HG03103 (cell line): ENCODE data around the gene DSE.
A peak's percentile ranks its signal among the peaks of the same experiment; 100 is the strongest.

ENCODE experiments used
- ATAC-seq: cut with Tn5 transposase; IDR thresholded peaks from one replicate; pipeline ENCODE4 v1.9.1; 2021; ENCODE audit warnings: low read depth; ENCODE audit not compliant: unreplicated experiment

DSE gene

GRCh38 chr6:116359131-116359530, 11.6 kb upstream of the DSE start:
- ATAC-seq, result no peak

DNA sequence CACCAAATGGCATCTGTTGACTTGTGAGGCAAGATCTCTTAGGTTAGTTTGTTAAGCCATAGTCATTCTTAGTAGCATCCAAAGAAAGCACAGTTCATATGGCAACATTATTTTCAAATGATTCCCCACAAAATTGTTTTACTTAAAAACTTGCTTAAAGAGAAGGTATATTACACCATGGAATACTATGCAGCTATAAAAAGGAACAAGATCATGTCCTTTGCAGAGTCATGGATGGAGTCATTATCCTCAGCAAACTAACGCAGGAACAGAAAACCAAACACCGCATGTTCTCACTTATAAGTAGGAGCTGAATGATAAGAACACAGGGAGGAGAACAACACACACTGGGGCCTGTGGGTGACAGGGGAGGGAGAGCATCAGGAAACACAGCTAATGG, 10.9 kb upstream of the DSE start:
- ATAC-seq, result no peak

DNA sequence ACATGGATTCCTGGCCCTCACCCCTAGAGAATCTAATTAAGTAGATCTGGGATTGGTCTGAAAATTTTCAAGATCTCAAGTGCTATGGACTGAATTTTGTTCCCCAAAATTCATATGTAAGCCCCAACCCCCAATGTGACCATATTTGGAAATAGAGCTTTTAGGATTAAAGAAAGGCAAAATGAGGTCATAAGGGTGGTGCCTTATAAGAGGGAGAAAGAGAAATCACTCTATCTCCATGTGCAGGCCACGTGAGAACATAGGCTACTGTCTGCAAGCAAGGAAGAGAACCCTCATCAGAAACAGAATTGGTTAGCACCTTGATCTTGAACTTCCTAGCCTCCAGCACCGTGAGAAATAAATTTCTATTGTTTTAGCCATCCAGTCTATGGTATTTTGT, 8.5 kb upstream of the DSE start:
- no peak for ATAC-seq

GRCh38 chr6:116363759-116364158, 7.0 kb upstream of the DSE start:
- no peak for ATAC-seq

GRCh38 chr6:116364321-116364720, 6.4 kb upstream of the DSE start:
- ATAC-seq, result no peak

DNA sequence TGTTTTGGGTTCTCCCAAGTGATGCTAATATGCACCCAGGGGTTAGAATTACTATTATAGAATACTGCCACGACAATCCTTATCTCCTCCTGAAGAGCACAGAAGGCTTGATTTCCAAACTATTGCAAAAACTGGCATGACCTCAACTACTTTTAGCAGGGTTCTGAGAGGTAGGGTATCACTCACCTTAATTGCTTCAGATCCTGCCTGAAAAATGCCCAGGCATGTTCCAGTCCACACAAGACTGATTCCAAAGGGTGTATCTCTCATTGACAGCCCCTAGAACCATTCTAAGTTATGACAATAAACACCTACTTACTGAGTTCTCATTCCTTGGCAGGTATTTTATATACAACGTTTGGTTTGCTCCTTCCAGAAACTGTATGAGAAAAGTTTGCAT, 5.0 kb upstream of the DSE start:
- no peak for ATAC-seq

DNA sequence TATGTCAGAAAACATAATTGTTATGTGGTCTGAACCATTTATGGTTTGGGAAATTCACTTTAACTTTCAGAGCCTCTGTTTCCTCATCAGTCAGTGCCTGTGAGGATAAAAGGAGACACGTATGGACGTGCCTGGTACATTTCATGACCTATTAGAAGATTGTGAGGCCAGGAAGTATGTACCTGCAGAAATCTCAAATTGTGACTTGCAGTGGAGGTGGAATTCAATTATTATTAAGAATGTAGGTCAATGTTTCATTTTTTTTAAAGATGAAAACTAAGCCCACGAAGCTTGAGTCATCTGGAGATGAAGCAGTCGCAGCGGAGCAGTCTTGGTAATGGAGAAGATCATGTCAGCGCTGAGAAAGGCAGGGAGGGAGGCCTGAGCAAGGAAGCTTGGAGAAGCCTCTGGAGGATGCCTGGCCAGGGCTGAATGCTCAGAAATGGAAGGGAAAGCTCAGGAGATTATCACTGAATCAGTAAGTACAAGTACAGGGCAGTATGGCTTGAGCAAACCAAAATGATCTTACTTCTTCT, 3.9 kb upstream of the DSE start:
- no peak for ATAC-seq

DNA sequence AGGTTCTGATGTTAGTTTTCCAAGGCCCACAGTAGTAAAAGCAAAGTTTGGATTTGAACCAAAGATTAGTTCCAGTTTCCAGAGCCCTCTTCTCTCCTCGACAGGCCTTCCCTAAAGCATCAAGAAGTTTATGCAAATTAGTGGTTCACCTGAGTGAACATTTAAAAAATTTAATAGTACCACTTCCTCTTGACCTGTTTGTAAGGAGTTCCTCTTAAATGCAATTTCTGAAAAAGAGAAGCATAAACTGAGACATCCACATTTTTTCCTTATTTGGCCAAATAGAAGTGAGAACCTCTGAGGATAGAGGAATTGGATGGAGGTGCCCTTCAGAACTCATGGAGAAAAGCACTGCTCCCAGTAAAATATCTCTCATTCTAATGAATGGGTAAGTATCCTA, 1.2 kb upstream of the DSE start:
- peak; percentile 40 for ATAC-seq

- no peak for ATAC-seq
These were observed 585 bp upstream of the DSE start for GRCh38 chr6:116369964-116370759.

DNA sequence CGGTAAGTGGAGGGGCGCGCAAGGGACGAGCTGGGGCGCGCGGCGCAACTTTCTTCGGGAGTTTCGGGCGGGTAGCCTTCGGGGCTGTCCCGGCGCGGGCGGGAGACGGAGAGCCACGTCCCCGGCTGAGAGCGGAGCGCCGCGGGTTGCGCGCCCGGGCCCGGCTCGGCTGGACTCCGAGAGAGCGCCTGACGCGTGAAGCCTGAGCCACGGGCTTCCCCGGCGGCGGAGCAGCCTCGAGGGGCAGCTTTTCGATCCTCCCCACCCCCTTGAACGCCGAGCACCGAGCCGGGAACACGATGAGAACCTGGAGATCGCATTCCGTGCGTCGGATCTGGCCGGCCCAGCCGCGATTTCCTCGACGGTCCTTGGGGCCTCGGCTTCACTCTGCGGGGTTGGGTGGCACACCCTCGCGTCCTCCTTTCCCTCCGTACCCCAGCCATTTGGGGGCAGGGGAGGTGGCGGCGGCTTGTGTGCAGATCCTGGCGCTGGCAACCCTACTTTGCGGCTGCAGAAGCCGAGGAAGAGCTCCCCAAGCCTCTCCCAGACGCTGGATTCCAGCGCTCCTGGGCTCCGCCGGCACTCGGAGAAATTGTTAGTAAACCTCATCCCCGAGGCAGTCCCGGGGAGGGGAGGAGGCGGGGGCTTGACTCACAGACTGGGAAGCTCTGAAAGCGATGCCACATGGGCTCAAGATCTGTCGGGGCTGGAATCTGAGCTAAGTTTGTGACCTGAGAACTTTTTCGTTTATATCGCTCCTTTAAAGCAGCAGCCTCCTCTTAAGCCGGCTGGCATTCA, 572 bp downstream of the DSE start:
- peak; percentile 25 for ATAC-seq

- no peak for ATAC-seq
These were observed 1.1 kb downstream of the DSE start for GRCh38 chr6:116371918-116372209.

- ATAC-seq, result no peak
These were observed 2.6 kb downstream of the DSE start for GRCh38 chr6:116373300-116373699.

GRCh38 chr6:116373940-116374339, 3.2 kb downstream of the DSE start:
- ATAC-seq, result no peak

GRCh38 chr6:116374586-116374985, 3.8 kb downstream of the DSE start:
- no peak for ATAC-seq

DNA sequence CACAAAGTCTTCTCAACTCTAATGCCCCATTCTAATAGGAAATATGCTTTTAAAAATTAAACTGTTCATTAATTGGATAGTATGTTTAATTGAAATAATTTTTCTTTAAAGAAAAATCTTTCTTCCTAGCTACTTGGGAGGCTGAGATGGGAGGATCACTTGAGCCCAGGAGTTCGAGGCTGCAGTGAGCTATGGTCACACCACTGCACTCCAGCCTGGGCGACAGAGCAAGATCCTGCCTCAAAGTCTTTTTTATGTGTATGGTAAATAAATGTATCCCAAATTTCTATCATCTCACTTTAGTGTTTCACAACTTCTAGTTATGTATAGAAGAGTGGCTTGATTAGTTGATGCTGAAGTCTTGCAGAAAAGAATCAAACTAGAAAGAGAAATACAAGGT, 4.5 kb downstream of the DSE start:
- ATAC-seq, result no peak

- ATAC-seq, result no peak
These were observed 5.4 kb downstream of the DSE start for GRCh38 chr6:116376149-116376548.

GRCh38 chr6:116379764-116380163, 9.0 kb downstream of the DSE start:
- ATAC-seq, result no peak

DNA sequence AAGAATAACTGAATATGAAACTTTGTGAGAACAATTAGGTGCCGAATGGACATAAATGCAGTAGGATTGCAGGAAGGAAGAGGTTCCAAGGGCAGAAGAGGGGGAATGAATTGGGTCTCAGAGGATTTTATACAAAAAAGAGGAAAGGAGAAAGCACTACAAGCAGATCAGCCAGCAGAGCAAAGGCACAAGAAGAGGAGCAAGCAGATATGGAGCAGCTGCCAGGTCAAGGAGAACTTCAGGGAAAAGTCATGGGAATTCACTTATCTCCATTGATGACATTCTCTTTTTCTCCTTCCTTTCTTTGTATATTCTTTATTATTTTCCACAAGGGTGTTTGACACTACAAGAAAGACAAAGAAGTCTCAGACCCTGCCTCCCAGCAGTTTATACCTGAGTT, 9.6 kb downstream of the DSE start:
- no peak for ATAC-seq

DNA sequence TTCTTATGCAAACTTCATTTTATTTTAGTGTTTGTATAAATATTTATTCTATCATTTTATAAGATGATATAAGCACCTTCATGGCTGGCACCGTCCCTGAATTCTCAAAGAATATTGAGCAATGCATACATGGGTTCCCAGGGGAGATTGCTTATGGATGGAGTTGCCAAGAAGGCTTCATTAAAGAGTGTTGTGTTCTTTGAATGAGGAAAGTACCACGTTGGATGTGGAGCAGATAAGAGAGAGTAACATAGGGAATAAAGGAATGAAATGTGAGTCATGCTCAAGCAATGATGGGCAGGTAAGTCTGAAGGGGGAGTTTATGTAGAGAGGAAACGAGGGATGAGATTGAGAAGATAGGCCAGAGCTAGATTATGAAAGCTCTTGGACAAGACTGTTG, 10.3 kb downstream of the DSE start:
- no peak for ATAC-seq

DNA sequence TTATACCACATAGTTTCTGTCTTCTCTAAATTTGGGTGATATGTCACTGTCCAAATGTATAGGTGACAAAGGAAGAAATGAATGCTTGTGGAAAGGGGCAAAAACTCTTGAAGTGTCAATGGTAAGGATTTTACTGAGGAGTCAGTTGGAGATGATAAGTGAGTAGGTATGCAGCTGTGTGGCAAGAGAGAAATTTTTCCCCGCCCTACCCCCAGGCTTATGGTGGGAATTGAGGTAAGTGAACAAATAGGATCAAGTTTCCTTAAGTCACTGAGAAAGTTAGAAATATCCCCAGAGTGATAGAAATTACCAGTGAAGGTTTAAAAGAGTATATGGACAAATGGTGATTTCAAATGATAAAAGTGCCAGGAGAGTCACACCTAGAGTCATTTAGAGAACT, 11.8 kb downstream of the DSE start:
- no peak for ATAC-seq

GRCh38 chr6:116384727-116385458, 14.1 kb downstream of the DSE start:
- no peak for ATAC-seq
